GM18526 (cell line): Measurements from ENCODE around the gene ZFHX3.

Experiments
- POLR2A ChIP-seq: IDR thresholded peaks from 3 replicates; pipeline ENCODE4 v1.6.1; 2011; ENCODE audit not compliant: insufficient read length; ENCODE audit errors: extremely low read depth

The ZFHX3 gene

DNA sequence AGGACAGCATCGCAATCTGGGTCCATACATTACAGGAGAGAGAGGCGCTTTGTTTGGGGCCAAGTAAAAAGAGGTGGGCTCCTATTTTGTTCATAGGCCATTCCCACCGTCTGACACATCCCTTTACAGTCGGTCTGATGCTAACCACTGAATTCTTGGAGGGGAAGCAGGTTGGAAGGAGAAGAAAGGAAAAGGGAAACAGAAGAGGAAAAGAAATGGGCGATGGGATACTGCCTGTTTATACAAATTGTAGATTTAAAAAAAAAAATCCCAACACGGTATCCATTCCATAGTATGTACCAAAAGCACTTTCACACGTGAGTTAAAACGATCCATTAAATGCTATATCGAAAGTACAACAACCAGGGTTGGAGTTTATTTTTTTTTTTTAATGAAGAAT, 4.0 kb upstream of the ZFHX3 start:
- no peak for TF ChIP-seq POLR2A

DNA sequence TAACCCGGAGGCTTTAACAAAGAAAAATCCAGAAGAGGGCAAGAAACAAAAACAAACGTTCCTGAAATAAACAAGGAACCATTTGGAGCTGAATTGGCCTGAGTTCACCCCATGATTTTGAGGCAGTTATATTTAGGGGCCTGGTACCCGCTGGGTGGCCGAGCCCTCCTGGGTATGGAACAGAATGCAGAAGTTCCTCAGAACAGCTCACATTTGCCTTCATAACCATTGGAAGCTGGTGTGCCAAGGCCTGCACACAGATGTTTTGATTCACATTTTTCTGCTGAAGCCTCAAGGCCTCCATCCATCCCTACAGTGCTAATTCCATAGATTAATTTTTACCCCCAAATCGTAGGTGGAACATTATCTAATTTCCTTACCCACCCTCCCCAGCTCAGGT, 3.3 kb upstream of the ZFHX3 start:
- TF ChIP-seq POLR2A: no peak

DNA sequence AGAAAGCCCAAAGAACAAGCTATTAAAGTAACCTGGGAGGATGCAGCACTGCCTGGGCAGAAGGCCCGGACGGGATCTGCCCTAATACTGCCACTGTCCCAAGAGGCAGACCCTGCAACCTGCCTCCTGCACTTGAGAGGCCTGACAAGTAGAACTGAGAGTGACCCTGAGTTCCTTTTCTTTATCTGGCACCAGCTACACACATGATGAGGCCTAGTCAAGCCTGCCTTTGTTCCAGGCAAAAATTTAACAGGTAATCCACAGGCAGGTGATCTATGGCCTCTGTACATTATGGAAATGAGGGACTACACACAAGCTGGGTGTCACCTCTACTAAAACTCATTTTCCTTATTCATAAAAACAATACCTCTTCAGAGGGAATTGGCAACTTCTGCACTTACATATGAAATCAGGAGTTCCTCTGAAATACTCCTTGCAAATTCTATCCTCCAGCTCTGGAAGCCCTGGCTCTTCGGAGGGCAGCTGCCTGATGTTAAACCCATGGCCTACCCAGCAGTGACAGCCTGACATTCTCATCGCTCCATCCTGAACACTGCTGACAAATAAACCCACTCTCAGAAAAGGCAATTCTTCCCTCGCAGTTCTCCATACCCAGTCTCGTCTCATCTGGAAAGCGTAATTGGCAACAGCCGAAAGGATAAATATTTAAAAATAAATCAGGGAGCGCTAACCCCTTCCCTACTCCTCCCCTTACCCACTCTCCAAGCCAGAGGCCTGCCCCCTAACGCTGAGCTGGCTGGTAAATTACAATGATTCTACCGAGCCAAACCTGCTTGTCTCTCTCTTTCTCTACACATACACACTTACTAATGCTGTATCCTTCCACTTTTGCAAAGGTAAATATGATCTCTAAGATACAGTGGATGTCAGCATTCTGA, 2.5 kb upstream of the ZFHX3 start:
- TF ChIP-seq POLR2A: no peak

DNA sequence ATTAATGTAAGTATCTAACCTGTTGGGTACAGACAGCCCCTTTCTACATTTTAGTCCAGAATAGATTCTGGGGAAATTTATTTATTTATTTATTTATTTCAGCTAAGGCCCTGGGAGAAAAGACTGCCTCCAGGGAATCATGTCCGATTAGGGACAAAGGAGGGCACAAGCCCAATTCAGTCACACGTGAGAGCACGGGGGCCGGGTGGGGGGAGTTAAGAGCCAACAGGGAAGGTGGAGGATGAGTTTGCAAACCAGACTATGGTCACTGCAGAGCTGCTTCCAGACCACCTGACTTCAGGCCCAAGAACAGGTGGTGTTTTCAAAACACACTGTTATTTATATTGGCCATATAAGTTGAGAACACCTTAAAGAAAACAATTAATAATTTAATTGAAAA, 1.6 kb upstream of the ZFHX3 start:
- TF ChIP-seq POLR2A: no peak

DNA sequence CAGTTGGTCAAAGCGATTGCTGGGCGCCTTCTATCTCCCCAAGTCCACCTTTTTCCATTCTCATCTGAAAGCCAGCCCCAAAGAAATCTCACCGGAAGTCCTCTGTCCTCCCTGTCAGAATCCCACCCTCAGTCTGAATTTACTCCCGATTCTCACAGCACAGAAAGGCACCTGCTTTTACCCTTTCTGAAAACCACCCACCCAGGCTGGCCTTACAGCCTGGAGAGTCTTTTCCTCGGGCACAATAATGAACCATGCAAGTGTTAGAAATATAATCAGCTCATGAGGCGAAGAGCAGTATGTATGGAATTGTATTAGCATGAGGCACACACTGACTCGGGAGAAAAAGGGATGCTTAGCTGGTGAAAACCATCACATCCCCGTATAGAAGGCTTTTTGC, 1.2 kb upstream of the ZFHX3 start:
- TF ChIP-seq POLR2A: no peak

DNA sequence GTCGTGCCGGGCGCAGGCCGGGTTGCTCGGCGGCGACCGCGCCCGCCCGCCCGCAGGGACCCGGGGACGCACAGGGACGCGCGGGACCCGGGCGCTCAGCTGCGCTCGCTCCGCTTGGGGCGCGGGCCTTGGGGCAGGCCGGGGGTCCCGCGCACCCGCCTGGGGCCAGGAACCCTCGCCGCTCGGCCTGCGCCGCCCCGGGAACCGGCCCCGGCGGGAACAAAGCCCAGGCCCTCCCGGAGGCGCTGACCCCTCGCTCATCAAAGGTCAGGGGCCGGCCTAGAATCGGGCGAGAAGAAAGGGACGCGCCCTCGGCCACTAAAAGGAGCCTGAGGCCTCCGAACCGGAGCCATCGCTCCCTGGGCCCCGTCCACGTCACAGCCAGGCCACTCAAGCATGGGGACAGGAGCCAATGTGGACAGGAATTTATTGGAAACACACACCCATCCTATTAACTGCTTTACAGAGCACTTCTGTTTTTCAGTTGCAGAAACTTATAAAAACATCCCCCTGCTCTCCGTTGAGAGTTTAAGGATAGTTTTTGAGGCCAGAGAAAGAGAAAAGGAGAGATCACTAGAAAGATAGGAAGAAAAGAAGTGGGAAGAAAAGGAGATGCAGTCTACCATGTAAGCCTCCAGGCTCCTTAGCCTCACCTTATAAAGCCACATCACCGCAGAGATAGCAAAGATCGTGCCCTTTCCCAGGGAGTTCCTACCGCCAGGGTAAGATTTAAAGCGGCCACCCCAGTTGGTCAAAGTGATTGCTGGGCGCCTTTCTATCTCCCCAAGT, 558 bp upstream of the ZFHX3 start:
- no peak for TF ChIP-seq POLR2A

DNA sequence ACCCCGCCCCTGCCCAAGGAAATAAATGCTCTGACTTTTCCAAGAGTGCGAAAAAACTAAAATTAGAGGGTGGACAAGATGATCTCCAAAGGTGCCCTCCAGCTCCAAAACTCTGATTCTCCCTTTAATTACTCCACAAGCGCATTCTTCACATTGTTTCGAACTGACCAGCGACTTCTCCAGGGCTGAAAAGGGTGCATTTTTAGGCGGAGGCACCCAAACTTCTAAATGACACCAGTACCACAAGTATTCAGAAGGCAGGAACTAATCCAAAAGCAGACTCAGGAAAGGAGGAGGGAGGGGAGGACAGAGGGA, 750 bp downstream of the ZFHX3 start:
- TF ChIP-seq POLR2A: no peak

DNA sequence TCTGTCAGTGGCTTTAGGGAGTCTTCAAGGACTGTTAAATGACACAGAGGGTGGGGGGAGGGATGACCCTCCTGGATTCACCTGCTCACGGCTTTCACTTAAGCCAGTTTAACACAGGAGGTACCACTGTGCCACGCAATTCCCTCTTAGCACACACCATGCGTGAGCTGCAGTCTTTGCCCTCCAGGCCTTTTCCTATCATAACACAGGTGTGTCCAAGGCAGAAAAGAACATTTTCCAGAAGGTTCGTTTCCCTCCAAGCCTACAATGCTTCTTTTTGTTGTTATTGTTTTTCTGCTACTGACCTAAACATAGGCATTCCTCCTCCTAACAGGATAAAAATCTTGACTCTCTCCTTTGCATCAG, 1.1 kb downstream of the ZFHX3 start:
- TF ChIP-seq POLR2A: no peak

DNA sequence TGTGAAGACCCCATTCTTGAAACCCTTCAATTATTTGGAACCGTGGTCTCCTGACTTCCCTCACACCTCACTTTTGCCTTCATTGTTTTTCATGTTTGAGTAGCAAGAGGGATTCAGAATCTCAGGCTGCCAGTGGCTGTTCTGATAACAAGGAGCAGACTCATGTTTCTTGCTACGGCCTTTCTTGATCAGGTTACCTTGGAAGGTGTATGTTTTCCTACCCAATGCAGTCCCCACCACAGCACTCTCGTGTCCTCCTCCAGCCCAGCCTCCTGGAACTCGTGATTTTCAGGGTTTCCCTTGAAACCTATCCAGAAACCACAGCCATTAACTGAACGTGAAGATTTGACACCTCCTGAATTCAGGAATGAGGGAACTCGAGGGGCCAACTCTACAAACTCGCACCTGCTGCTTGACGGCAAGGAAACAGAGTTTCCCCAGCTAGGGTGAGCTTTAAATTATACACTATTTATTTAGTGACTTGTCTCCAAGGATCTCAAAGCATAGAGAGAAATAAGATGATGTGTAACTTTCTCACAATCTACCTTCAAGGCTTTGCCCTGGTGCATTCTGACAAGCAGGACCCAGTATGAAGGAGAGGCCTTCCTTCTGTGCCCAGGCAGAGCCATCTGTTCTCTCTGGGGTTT, 1.6 kb downstream of the ZFHX3 start:
- TF ChIP-seq POLR2A: no peak

DNA sequence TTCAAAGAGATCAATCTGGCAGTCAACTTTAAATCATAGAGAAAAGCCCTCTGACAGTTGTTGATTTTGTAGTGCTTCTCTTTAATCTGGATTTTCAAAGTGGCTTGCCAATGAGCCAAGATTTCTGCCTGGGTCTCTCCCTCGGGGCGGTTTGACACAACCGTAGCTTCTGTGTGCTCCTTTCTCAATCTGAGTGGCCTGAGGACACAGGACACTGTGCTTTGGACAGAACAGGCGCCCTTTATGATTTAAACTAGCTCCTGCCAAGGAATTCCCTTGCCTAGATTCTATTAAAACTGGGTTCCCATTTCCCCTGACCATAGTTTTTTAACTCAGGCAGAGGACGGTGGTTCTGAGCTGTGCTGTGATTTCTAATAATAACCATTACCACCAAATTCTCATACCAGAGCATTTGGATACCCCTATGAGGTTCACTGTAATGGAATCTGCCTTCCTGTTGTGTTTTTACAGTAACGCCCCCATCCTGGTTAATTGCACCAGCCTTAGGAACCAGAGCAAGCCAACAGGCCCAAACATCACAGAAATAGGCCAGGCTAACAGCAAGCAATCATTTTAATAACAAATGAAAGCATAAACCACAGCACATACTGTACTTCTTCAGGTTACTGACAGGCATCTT, 4.0 kb downstream of the ZFHX3 start:
- TF ChIP-seq POLR2A: no peak

DNA sequence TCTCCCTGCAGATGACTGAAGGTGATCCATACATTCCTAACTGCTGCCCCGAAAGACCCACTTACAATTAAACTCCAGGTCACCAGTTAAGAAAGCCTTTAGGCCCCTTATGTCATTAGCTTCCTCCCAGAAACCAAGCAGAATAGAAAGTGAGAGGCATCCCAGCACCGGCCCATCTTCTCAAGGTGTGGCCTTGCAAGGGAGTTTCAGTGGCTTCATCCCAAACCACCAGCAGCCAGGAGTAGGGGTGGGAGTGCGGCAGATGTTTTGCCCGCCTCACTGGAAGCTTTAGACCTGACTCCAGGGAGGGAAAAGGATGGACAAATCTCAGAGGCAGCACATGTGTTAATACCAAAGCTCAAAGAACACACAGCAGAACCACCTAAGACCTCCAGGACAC, 5.1 kb downstream of the ZFHX3 start:
- TF ChIP-seq POLR2A: no peak

DNA sequence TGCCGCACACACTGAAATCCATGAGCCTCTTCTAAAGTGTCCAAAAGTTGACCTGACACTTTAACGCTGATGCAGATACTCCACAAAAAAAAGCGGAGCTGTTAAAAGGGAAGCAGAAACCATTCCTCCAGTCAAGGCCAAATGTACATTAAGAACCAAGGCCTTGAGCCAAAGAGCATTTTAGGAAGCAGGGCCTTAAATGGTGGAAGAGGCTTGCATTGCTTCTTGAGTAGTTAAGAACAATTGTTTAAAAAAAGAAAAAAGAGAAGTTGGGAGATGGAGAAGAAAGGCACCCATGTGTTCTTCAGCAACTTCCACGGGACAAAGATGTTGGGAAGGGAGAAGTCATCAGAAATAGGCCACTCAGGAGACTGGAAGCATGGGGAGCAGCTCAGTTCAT, 6.3 kb downstream of the ZFHX3 start:
- no peak for TF ChIP-seq POLR2A

DNA sequence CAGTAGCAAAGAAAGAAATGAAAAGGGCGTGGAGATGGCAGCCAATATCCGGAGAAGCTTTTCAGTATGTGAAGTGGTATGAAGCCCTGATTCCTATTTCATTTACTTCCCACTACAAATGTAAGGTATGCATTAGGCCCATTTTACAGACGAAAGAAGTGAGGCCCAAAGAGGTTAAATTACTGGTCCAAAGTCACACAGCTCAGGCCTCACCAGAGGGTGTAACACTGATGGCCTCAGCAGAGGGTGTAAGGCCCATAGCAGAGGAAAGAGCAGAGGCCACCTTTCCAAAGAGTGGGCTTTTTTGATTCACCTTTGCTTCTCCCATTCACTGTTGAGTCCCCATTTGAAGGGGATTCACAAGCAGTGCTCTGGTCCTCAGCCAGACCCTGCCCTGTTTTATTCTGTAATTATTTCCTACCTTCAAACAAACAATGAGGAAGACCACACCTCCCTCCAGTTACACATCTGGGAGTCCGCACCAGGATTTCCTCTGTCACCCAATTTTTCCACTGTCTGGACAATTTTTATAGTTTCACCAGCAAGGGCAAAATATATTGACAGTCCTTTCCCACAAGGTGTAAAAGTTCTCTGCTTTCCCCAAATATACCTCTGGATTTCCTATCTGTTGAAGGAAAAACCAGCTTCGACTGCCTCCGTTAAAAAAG, 7.1 kb downstream of the ZFHX3 start:
- no peak for TF ChIP-seq POLR2A

DNA sequence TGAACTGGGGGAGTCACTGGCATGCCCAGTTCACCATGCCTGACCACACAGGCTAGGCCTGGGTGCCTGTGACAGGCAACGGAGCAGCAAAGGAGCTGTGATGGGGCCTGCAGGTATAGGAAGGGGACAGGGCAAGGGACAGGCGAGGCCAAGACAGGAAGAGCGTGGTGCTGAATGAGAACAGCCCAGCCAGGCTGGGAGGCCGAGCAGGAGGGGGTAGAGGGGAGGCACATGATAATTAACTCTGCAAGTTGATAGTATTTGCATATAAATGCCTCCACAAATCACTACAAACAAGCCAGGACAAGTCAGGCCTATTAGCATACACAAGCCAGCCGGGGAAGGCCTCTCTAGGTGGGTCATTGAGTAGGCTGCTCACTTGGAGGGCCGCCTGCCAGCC, 7.8 kb downstream of the ZFHX3 start:
- TF ChIP-seq POLR2A: no peak
